K562 (cell line): ENCODE measurements around the gene CSNK1D. TPM values are rescaled to one million over a fixed set of nuclear protein-coding genes. Genes with fewer than 3 reads are reported as not detected.

Experiments used
- ELF1 ChIP-seq: fragments of 200-800 bp; sonication (Bioruptor generic); IDR thresholded peaks from 2 replicates; pipeline ENCODE4 v1.6.1; 2016; ENCODE audit warnings: missing genetic modification characterization, missing compliant biosample characterization
- GATA2 ChIP-seq: sonication (generic); formaldehyde crosslinking; IDR thresholded peaks from 2 replicates; pipeline ENCODE4 v1.4.0; 2020; ENCODE audit warnings: mild to moderate bottlenecking, missing genetic modification reagents
- GATAD2A ChIP-seq: fragments of 450-650 bp; IDR thresholded peaks from 2 replicates; pipeline ENCODE4 v1.6.1; 2017
- HDAC1 ChIP-seq, 2 experiments: fragments of 450-650 bp; IDR thresholded peaks; 2 replicates each; pipeline ENCODE4 v1.6.1; 2016 to 2017; ENCODE audit warnings: inconsistent platforms in 1 of 2, mild to moderate bottlenecking in 1 of 2, moderate library complexity in 1 of 2
- NELFE ChIP-seq: IDR thresholded peaks from 2 replicates; pipeline ENCODE4 v1.6.1; 2011; ENCODE audit warnings: mild to moderate bottlenecking; ENCODE audit not compliant: insufficient read depth, insufficient read length
- PRPF4 ChIP-seq: fragments of 200-400 bp; formaldehyde crosslinking; IDR thresholded peaks from one replicate; pipeline ENCODE4 v1.6.1; 2017; ENCODE audit warnings: low read length, low read depth, mild to moderate bottlenecking; ENCODE audit not compliant: insufficient read depth, poor library complexity, severe bottlenecking
- RBM34 ChIP-seq: fragments of 200-400 bp; formaldehyde crosslinking; IDR thresholded peaks from 2 replicates; pipeline ENCODE4 v1.6.1; 2018; ENCODE audit warnings: low read length, borderline replicate concordance; ENCODE audit not compliant: insufficient read depth
- RNF2 ChIP-seq: sonication (generic); IDR thresholded peaks from 2 replicates; pipeline ENCODE4 v1.6.1; 2016
- SETDB1 ChIP-seq: IDR thresholded peaks from one replicate; pipeline ENCODE4 v1.6.1; 2012; ENCODE audit warnings: low read length, control low read depth, inconsistent platforms
- SIN3A ChIP-seq, 2 experiments: fragments of 150-350 bp in 1 of 2; IDR thresholded peaks; 2 replicates each; pipeline ENCODE4 v1.6.1; 2011 to 2016; ENCODE audit warnings: borderline replicate concordance in 2 of 2, low read depth in 2 of 2, low read length in 2 of 2, mild to moderate bottlenecking in 2 of 2, moderate library complexity in 2 of 2; ENCODE audit not compliant: control insufficient read depth in 1 of 2
- SMARCE1 ChIP-seq: fragments of 450-650 bp; IDR thresholded peaks from 2 replicates; pipeline ENCODE4 v1.7.1; 2016; ENCODE audit warnings: mild to moderate bottlenecking
- SREBF2 ChIP-seq: sonication (generic); formaldehyde crosslinking; IDR thresholded peaks from 2 replicates; pipeline ENCODE4 v1.4.0; 2020; ENCODE audit warnings: mild to moderate bottlenecking, missing genetic modification reagents
- TEAD2 ChIP-seq: fragments of 450-650 bp; IDR thresholded peaks from 2 replicates; pipeline ENCODE4 v1.6.1; 2016; ENCODE audit warnings: missing genetic modification characterization, control low read depth, missing compliant biosample characterization
- TRIM24 ChIP-seq, 2 experiments: fragments of 450-650 bp; IDR thresholded peaks; 2 replicates each; pipeline ENCODE4 v1.6.1; 2016
- ZFX ChIP-seq: sonication (generic); formaldehyde crosslinking; IDR thresholded peaks from 2 replicates; pipeline ENCODE4 v1.8.0; 2022; ENCODE audit warnings: mild to moderate bottlenecking, missing genetic modification reagents, moderate library complexity
- ZKSCAN8 ChIP-seq: fragments of 200-800 bp; sonication (Bioruptor generic); IDR thresholded peaks from 2 replicates; pipeline ENCODE4 v1.6.1; 2016; ENCODE audit warnings: missing genetic modification characterization, missing compliant biosample characterization
- ZNF184 ChIP-seq: sonication (generic); formaldehyde crosslinking; IDR thresholded peaks from 2 replicates; pipeline ENCODE4 v1.5.0; 2020; ENCODE audit warnings: missing genetic modification reagents
- ZNF232 ChIP-seq: sonication (generic); formaldehyde crosslinking; IDR thresholded peaks from 2 replicates; pipeline ENCODE4 v1.8.0; 2022; ENCODE audit warnings: mild to moderate bottlenecking, missing genetic modification reagents
- ZNF41 ChIP-seq: fragments of 250-450 bp; sonication (Bioruptor Pico); conservative IDR thresholded peaks from 2 replicates; pipeline ENCODE4 v1.4.0; 2020; ENCODE audit warnings: mild to moderate bottlenecking
- ZNF668 ChIP-seq: fragments of 250-450 bp; sonication (Bioruptor Pico); IDR thresholded peaks from 2 replicates; pipeline ENCODE4 v1.8.0; 2022; ENCODE audit warnings: mild to moderate bottlenecking, inconsistent platforms
- ZNF785 ChIP-seq: fragments of 250-450 bp; sonication (Bioruptor Pico); IDR thresholded peaks from 2 replicates; pipeline ENCODE4 v1.4.0; 2020; ENCODE audit warnings: mild to moderate bottlenecking
- polyA plus RNA-seq, 8 experiments: library from polyadenylated mRNA; depleted of rRNA in 4 of 8; stranded (reverse) in 5 of 8; unstranded in 3 of 8; fragments of >200 nt; fragmentation: Nextera tagmentation in 2 of 8; fragmentation: Illumina TruSeq in 1 of 8; extraction: Ambion mirVana in 2 of 8; extraction: Trizol in 1 of 8; gene quantifications; 2 replicates each; pipeline versions ENCODE4 v1.2.1 to v1.2.3, GENCODE V29; 2011 to 2014; ENCODE audit warnings: inconsistent platforms in 1 of 8, missing spikeins in 1 of 8
- total RNA-seq, 7 experiments: library from RNA; depleted of rRNA in 6 of 7; stranded (reverse); fragments of >200 nt in 6 of 7; fragmentation: Illumina TruSeq in 2 of 7; extraction: Trizol in 2 of 7; gene quantifications; 2 replicates each; pipeline versions ENCODE4 v1.2.1 to v1.2.3, GENCODE V29; 2011 to 2021; ENCODE audit warnings: low replicate concordance in 1 of 7
- TF ChIP-seq, protein P1 (sequence below): fragments of 250-450 bp; sonication (Bioruptor Pico); IDR thresholded peaks from 2 replicates; pipeline ENCODE4 v1.4.0; 2020; ENCODE audit warnings: mild to moderate bottlenecking, moderate library complexity, borderline replicate concordance
- TF ChIP-seq, protein P2 (sequence below): sonication (generic); formaldehyde crosslinking; IDR thresholded peaks from 2 replicates; pipeline ENCODE4 v1.8.0; 2022; ENCODE audit warnings: missing genetic modification reagents, mild to moderate bottlenecking, moderate library complexity, borderline replicate concordance
- TF ChIP-seq, protein P3 (sequence below), 3 experiments: fragments of 200-800 bp in 1 of 3; sonication (Bioruptor generic) in 1 of 3; sonication (generic) in 1 of 3; formaldehyde crosslinking in 1 of 3; IDR thresholded peaks; 2 replicates each; pipeline versions ENCODE4 v1.6.1 to v1.8.0; 2016 to 2022; ENCODE audit warnings: mild to moderate bottlenecking in 2 of 3, missing compliant biosample characterization in 2 of 3, missing genetic modification characterization in 2 of 3, missing genetic modification reagents in 1 of 3

The CSNK1D gene
- total and polyA plus RNA-seq, 9 of the 15 experiments (the other 6 are each of a cell fraction or from before 2014, with no cell fraction given) = 6.5 to 133 (median 41.3) TPM

DNA sequence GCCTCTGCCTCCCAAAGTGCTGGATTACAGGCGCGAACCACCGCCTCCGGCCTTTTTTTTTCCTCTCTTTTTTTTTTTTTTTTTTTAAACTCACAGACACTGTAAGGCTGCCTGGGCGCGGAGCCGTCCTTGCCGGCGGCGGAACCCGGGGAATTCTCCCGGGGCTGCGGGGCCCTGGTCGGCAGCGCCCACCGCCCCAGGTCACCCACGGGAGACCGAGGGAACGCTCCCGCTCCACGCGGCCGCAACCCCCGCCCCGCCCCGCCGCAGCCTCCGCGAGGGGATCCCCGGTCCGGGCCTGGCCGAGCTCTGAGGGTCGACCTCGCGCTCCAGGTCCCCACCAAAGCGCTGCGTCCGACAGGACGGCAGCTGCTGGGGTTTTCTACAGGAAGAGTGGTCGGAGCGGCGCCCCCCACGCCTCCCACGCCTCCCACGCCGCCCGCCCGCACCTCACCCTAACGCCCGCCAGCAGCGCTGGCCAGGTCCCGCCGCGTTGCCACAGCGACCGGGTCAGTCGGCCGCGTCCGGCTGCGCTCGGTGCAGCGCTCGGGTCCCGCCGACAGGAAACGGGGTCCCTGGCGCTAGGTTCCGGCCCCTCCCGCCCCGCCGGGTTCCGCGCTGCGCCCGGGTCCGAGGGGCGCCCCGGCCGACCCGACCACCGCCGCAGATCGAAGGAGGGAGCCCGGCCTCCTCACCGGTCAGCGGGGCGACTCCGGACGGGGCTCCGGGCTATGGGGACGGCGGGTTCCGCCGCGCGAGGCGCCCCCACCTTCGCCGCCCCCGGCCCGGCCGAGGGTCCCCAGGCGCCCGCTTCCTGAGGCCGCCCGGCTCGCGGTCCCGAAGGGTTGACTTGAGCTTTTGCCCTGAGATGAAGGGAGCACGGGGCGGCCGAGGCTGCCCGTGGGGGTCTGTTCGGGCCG lies 60.9 kb downstream of the CSNK1D start, which contains the start of gene CCDC57 (continued):
- TF ChIP-seq, protein P1, sequence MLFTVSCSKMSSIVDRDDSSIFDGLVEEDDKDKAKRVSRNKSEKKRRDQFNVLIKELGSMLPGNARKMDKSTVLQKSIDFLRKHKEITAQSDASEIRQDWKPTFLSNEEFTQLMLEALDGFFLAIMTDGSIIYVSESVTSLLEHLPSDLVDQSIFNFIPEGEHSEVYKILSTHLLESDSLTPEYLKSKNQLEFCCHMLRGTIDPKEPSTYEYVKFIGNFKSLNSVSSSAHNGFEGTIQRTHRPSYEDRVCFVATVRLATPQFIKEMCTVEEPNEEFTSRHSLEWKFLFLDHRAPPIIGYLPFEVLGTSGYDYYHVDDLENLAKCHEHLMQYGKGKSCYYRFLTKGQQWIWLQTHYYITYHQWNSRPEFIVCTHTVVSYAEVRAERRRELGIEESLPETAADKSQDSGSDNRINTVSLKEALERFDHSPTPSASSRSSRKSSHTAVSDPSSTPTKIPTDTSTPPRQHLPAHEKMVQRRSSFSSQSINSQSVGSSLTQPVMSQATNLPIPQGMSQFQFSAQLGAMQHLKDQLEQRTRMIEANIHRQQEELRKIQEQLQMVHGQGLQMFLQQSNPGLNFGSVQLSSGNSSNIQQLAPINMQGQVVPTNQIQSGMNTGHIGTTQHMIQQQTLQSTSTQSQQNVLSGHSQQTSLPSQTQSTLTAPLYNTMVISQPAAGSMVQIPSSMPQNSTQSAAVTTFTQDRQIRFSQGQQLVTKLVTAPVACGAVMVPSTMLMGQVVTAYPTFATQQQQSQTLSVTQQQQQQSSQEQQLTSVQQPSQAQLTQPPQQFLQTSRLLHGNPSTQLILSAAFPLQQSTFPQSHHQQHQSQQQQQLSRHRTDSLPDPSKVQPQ = no peak
- TF ChIP-seq SMARCE1 (no peak), SIN3A (IDR thresholded peaks at IDR 0.05; ENCODE audit: borderline replicate concordance in 2 of 2, control insufficient read depth in 1 of 2, low read depth in 2 of 2, low read length in 2 of 2) (peak; percentile 87 to 93; a peak in 3 of 4 replicates), ELF1 (tag) (no peak), ZNF668 (CRISPR knock-in tag) (no peak), PRPF4 (no peak), SREBF2 (no peak), ZNF184 (CRISPR knock-in tag) (no peak), RNF2 (peak; percentile 83), GATAD2A (0 out of 2 replicates have a peak, but pooled peaks have one; percentile 50), ZNF41 (CRISPR knock-in tag) (no peak), TEAD2 (tag) (no peak), GATA2 (CRISPR knock-in tag) (no peak), ZKSCAN8 (CRISPR knock-in tag) (no peak), ZFX (CRISPR knock-in tag) (peak; percentile 59), RBM34 (no peak), SETDB1 (no peak), ZNF785 (CRISPR knock-in tag) (no peak), ZNF232 (CRISPR knock-in tag) (no peak; the same call in 1 of the 2 replicates), TRIM24 (IDR thresholded peaks at IDR 0.05) (peak in 1 of 2 experiments; percentile 92; a peak in 2 of 4 replicates), HDAC1 (IDR thresholded peaks at IDR 0.05) (peak; percentile 9 to 95; a peak in 3 of 4 replicates), NELFE (no peak)
- TF ChIP-seq, protein P2, sequence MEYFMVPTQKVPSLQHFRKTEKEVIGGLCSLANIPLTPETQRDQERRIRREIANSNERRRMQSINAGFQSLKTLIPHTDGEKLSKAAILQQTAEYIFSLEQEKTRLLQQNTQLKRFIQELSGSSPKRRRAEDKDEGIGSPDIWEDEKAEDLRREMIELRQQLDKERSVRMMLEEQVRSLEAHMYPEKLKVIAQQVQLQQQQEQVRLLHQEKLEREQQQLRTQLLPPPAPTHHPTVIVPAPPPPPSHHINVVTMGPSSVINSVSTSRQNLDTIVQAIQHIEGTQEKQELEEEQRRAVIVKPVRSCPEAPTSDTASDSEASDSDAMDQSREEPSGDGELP (CRISPR knock-in tag) = peak; percentile 66; the same call in 1 of the 2 replicates
- TF ChIP-seq, protein P3, sequence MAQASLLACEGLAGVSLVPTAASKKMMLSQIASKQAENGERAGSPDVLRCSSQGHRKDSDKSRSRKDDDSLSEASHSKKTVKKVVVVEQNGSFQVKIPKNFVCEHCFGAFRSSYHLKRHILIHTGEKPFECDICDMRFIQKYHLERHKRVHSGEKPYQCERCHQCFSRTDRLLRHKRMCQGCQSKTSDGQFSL (CRISPR knock-in tag; IDR thresholded peaks at IDR 0.05) = peak; percentile 86
- TF ChIP-seq, protein P3 (tag; IDR thresholded peaks at IDR 0.05) = peak in 1 of 2 experiments; percentile 24; a peak in 1 of 4 replicates
